GM19463 (cell line): ENCODE data around the gene ZC4H2.
"Not testable (repeated sequence)": the region's sequence is repeated elsewhere in the genome, so short reads cannot be mapped to it uniquely, and the experiment has no call there.

Experiments used
- ATAC-seq: cut with Tn5 transposase; IDR thresholded peaks from one replicate; pipeline ENCODE4 v1.9.1; 2021; ENCODE audit warnings: mild to moderate bottlenecking, moderate library complexity; ENCODE audit not compliant: unreplicated experiment

The ZC4H2 gene, protein sequence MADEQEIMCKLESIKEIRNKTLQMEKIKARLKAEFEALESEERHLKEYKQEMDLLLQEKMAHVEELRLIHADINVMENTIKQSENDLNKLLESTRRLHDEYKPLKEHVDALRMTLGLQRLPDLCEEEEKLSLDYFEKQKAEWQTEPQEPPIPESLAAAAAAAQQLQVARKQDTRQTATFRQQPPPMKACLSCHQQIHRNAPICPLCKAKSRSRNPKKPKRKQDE

DNA sequence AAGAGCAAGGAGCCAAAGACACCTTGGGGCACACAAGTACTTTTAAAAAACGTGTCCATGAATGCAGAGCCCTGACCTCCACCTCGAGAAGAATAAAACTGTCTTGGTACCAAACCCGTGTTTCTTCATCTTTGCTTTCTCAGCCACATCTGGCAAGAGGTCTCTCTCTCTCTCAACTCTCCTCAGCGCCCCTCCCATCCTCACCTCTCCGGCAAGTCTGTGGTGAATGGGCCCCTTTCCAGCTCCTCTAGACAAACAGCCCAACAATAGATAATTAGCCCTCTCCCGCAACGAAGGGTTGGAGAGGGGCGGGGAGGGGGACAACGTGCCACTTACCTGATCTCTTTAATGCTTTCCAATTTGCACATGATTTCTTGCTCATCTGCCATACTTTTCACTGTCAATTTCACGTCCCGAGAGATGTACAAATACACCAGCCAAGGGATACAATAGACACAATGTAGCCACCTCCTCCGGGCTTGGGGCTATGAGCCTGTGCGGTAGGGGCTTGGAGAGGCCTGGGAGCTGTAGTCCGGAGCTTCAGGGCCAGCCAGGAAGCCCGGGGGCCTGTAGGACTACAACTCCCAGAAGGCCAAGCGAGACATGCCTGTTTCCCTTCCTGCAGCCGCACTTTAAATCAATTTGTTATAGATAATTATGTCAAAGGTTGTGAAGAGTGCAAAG lies at the start of gene ZC4H2:
TSS of gene ZC4H2 (minus strand) at position 462 of the 684 bp plus-strand sequence. CDS start at position 389, 73 bp downstream.
- ATAC-seq = peak; percentile 99

GRCh38 chrX:65017451-65017850 lies 41.2 kb upstream of the ZC4H2 start:
- ATAC-seq = no peak

DNA sequence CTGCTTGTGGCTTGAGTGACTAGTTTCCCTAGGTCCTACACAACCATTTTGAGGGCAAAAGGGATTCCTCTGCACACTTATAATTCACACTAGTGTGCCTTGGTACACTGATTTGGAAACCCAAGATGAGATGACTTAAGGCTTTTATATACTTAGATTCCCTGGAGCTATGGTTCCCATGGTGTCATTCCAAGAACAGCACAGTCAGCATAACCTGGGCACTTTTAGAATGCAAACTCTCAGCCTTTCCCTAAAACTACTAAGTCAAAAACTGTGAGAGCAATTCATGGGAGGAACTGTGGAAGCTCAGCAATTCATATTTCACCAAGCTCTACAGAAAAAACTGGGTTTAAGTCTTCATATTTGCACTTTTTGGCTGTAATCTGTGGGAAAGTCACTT lies 38.0 kb upstream of the ZC4H2 start:
- ATAC-seq = no peak

DNA sequence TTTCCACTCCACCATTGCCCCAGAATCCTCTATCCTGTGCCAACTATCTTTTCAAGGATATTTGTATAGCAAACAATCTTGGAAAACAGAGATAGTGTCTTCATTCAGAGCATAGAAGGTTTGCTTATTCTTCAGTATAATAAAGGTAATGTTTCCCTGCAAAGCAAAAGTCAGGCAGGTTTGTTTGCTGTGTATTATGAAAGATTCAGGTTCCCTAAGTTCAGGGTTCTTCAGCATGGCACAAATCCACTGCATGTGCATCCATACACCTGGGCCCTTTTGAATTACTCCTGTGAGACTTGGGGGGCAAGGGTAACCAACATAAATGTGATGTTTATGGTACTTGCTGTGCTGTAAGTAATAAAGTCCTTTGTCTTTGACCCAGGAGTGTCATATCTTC lies 33.2 kb upstream of the ZC4H2 start:
- no peak for ATAC-seq

- not testable (repeated sequence) for ATAC-seq
Observed at GRCh38 chrX:65002208-65002607, 26.0 kb upstream of the ZC4H2 start.

DNA sequence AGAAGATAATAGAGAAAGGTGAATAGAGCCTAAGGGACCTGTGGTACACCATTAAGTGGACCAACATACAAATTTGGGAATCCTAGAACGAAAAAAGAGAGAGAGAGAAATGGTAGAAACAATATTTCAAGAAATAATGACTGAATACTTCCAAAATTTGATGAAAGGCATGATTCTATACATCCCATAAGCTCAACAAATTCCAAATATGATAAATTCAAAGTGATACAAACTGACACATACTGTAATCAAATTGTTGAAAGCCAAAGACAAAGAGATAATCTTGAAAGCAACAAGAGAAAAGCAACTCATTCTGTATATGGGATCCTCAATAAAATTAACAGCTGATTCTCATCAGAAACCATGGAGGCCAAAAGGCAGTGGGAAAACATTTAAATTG lies 20.6 kb upstream of the ZC4H2 start:
- ATAC-seq = no peak

- no peak for ATAC-seq
Observed at GRCh38 chrX:64994131-64994798, 18.0 kb upstream of the ZC4H2 start.

DNA sequence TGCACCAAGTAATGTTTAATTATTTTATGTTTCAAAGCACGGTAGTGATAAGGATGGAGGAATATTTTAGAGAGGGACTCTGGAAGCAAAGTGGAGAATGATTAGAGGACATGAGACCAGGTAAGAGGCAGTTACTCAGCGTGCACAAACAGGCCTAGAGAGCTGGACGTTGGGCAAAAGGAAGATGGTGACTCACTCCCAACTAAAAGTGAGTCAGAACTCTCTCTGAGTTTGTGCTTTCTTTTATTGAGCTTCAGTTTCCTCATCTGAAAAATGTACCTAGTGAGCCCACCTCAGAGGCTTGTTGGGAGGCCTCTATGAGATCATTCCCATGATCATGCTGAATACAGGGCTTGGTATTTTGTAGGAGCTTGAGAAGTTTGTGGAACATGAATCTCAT lies 1.6 kb upstream of the ZC4H2 start:
- ATAC-seq = no peak

DNA sequence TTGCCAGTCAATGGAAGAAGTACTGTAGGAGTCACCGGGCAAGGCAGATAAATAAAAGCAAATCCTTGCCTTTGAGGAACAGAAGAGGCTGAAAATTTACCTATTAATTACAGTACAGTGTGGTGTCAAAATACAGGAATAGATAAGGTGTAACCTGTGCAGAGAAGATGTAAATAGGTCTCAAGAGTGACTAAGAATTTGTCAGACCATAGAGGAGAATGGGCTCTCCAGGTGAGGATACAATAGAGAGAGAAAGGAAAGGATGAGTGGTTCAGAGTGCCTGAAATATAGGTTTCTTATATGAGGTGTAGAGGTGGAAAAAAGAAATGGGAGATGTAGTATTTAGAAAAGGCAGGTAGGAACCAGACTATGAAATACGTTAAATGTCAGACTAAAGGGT lies 801 bp upstream of the ZC4H2 start:
- no peak for ATAC-seq

DNA sequence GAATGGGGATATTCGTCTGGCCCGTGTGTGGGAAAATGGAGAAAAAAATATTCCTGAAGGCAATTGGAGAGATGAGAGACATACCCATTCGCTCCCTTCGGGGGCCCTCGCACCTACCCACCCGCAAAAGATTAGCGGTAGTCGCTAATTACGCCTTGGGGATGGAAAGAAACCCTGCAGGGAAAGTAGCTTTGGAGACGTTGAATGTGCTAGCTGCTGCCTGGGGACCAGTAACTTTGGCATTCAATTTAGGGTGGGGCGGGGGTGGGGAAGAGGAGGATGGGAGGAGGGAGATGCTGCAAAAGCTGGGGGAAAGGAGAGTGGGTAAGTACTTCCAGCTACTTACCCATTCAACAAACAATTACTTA lies 407 bp upstream of the ZC4H2 start:
- ATAC-seq = peak; percentile 26

GRCh38 chrX:64975491-64975890 lies 759 bp downstream of the ZC4H2 start:
- ATAC-seq = no peak

- ATAC-seq = no peak
Observed at GRCh38 chrX:64925480-64925879, 50.8 kb downstream of the ZC4H2 start.

DNA sequence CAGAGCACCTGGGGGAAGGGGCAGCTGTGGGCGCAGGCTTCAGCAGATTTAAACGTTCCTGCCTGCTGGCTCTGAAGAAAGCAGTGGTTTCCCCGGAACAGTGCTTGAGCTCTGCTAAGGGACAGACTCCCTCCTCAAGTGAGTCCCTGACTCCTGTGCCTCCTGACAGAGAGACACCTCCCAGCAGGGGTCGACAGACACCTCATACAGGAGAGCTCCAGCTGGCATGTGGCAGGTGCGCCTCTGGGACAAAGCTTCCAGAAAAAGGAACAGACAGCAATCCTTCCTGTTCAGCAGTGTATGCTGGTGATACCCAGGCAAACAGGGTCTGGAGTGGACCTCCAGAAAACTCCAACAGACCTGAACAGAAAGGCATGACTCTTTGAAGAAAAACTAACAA lies 68.1 kb downstream of the ZC4H2 start:
- no peak for ATAC-seq

GRCh38 chrX:64894454-64895038 lies 81.7 kb downstream of the ZC4H2 start:
- peak; percentile 68 for ATAC-seq

- ATAC-seq = peak; percentile 68
Observed at GRCh38 chrX:64885850-64886249, 90.4 kb downstream of the ZC4H2 start.

DNA sequence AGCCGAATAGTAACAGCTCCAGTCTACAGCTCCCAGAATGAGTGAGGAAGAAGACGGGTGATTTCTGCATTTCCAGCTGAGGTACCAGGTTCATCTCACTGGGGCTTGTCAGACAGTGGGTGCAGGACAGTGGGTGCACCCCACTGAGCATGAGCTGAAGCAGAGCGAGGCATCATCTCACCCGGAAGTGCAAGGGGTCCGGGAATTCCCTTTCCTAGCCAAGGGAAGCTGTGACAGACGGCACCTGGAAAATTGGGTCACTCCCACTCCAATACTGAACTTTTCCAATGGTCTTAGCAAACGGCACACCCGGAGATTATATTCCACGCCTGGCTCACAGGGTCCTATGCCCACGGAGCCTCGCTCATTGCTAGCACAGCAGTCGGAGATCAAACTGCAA lies 97.5 kb downstream of the ZC4H2 start:
- not testable (repeated sequence) for ATAC-seq

DNA sequence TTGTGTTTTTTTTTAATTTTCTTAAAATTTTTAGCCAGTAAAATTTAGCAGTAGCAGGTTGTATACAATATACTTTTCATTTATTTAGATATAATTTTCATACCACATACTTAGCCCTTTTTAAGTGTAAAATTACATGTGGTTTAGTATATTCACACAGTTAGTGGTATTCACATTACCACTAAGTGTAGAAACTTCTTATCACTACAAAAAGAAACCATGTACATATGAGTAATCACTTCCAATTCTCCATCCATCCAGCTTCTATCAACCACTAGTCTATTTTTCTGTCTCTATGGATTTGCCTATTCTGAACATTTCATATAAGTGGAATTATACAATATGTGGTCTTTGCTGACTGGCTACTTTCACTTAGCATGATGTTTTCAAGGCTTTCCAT lies 109.0 kb downstream of the ZC4H2 start:
- ATAC-seq = no peak
